M059J (cell line): ENCODE measurements around the gene ASRGL1. TPM values are rescaled to one million over a fixed set of nuclear protein-coding genes. Genes with fewer than 3 reads are reported as not detected.

Source experiments
- total RNA-seq: library from RNA; depleted of rRNA; stranded (reverse); fragments of >200 nt; shearing (Covaris generic); gene quantifications from 2 replicates; pipeline ENCODE4 v1.2.3, GENCODE V29; 2014; rRNA removed

ASRGL1 gene
- total RNA-seq, 1 experiment from 2014 or later = 25.8 TPM

Other genes with a start within 250 kb of the ASRGL1 start
- gene INCENP, start 213.4 kb upstream of the ASRGL1 start, total RNA-seq = 47.9 and 76.2 TPM in 2 replicates
- gene SCGB1D1, start 147.2 kb upstream of the ASRGL1 start, total RNA-seq = not detected in 2 replicates
- gene SCGB2A1, start 128.8 kb upstream of the ASRGL1 start, total RNA-seq = not detected in 2 replicates
- not detected in 2 replicates for gene SCGB1D2, start 95.2 kb upstream of the ASRGL1 start, total RNA-seq
- not detected in 2 replicates for gene SCGB2A2, start 67.3 kb upstream of the ASRGL1 start, total RNA-seq
- gene SCGB1D4, start 38.4 kb upstream of the ASRGL1 start, total RNA-seq = not detected in 2 replicates
- not detected in 2 replicates for gene SCGB1A1, start 81.6 kb downstream of the ASRGL1 start, total RNA-seq
- gene AHNAK, start 209.4 kb downstream of the ASRGL1 start, total RNA-seq = 51.3 and 141 TPM in 2 replicates
- 940 and 974 TPM in 2 replicates for gene EEF1G, start 236.4 kb downstream of the ASRGL1 start, total RNA-seq